ENCODE measurements around the gene KRTAP3-3.

DNA sequence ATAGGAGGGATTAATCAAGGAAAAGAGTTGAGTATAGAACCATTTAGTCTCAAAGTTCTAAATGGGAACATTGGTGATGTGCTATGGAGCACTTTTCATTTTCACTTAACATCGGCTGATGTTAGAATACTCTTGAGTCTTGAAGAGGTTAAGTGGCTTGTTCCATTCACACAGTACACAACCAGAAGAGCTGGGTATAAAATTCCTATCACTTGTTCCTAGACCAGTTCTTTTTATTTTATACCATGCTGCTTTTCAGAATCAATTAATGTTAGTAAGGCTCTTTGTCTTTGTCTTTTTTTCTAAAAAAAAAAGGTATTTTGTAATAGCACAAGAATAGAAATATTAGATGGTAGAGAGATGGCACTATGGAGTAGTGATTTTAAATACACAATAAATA lies 49.0 kb upstream of the KRTAP3-3 start:
- TF ChIP-seq GATA3 (IDR thresholded peaks at IDR 0.05; ENCODE audit: low read depth, low read length) (no peak), GATA2 (IDR thresholded peaks at IDR 0.05; ENCODE audit: low read depth, low read length) (no peak)
